Ammon's horn (tissue), 1 donor: ENCODE measurements around the gene RETREG2.

Experiments
- DNase-seq: peaks from one replicate; pipeline ENCODE4 v3.0.0-alpha.2; 2016; ENCODE audit warnings: low spot score

Gene RETREG2

GRCh38 chr2:219169930-219170654 lies 8.0 kb upstream of the RETREG2 start, which contains the start of gene SLC23A3:
SLC23A3 (minus strand) TSS chr2:219170029; CDS start chr2:219169984, 45 bp downstream.
- DNase-seq: no peak

GRCh38 chr2:219171231-219171651 lies 6.8 kb upstream of the RETREG2 start:
- DNase-seq: peak; percentile 49

- DNase-seq: no peak
Observed at GRCh38 chr2:219172231-219173154, 5.6 kb upstream of the RETREG2 start.

- DNase-seq: no peak
Observed at GRCh38 chr2:219173176-219173575, 4.9 kb upstream of the RETREG2 start.

- no peak for DNase-seq
Observed at GRCh38 chr2:219174146-219174545, 3.9 kb upstream of the RETREG2 start.

- no peak for DNase-seq
Observed at GRCh38 chr2:219174801-219175200, 3.3 kb upstream of the RETREG2 start.

GRCh38 chr2:219175486-219175885 lies 2.6 kb upstream of the RETREG2 start:
- DNase-seq: no peak

- DNase-seq: peak; percentile 53
Observed at GRCh38 chr2:219175928-219176817, 1.9 kb upstream of the RETREG2 start.

- peak; percentile 90 for DNase-seq
Observed at GRCh38 chr2:219176818-219177551, 1.1 kb upstream of the RETREG2 start, which contains the start of gene CNPPD1. CNPPD1 (minus strand) TSS chr2:219176925; CDS start chr2:219176828, 97 bp downstream.

- no peak for DNase-seq
Observed at GRCh38 chr2:219178377-219179175, 501 bp downstream of the RETREG2 start.

GRCh38 chr2:219179601-219180465 lies 1.8 kb downstream of the RETREG2 start:
- no peak for DNase-seq

GRCh38 chr2:219180961-219181360 lies 2.9 kb downstream of the RETREG2 start:
- DNase-seq: no peak

GRCh38 chr2:219181531-219181930 lies 3.5 kb downstream of the RETREG2 start:
- no peak for DNase-seq

- no peak for DNase-seq
Observed at GRCh38 chr2:219182331-219183150, 4.5 kb downstream of the RETREG2 start.

- no peak for DNase-seq
Observed at GRCh38 chr2:219183151-219183772, 5.2 kb downstream of the RETREG2 start.

GRCh38 chr2:219184121-219184520 lies 6.0 kb downstream of the RETREG2 start:
- DNase-seq: no peak

GRCh38 chr2:219186754-219187456 lies 8.8 kb downstream of the RETREG2 start:
- DNase-seq: no peak
